Body of pancreas (tissue), 4 donors: ENCODE data around the gene DCAF12L2.

ENCODE experiments used
- CTCF ChIP-seq, 7 experiments: fragments of 450-650 bp in 4 of 7; fragments of 200-600 bp in 3 of 7; sonication (generic) in 3 of 7; IDR thresholded peaks; one replicate each; pipeline ENCODE4 v1.5.1; 2016 to 2019; ENCODE audit warnings: antibody characterized with exemption in 7 of 7
- POLR2A ChIP-seq, 3 donors: fragments of 450-650 bp; IDR thresholded peaks; one replicate each; pipeline ENCODE4 v1.6.1; 2016; ENCODE audit warnings: antibody characterized with exemption in 3 of 3, mild to moderate bottlenecking in 2 of 3

- TF ChIP-seq CTCF (IDR thresholded peaks at IDR 0.05) (no peak), POLR2A (IDR thresholded peaks at IDR 0.05) (no peak)
Observed at GRCh38 chrX:126165721-126166461, at the start of gene DCAF12L2.
